ENCODE measurements around the gene TENM4.
"Not testable (repeated sequence)": the region's sequence is repeated elsewhere in the genome, so short reads cannot be mapped to it uniquely, and the experiment has no call there.

Gene TENM4

GRCh38 chr11:78845496-78845895 lies 595.3 kb downstream of the TENM4 start:
- DNase-seq (ENCODE audit: low spot score), result no peak

GRCh38 chr11:78841456-78842060 lies 599.3 kb downstream of the TENM4 start:
- no peak for DNase-seq (ENCODE audit: low spot score)

GRCh38 chr11:78840623-78841022 lies 600.2 kb downstream of the TENM4 start:
- DNase-seq (ENCODE audit: low spot score), result no peak

DNA sequence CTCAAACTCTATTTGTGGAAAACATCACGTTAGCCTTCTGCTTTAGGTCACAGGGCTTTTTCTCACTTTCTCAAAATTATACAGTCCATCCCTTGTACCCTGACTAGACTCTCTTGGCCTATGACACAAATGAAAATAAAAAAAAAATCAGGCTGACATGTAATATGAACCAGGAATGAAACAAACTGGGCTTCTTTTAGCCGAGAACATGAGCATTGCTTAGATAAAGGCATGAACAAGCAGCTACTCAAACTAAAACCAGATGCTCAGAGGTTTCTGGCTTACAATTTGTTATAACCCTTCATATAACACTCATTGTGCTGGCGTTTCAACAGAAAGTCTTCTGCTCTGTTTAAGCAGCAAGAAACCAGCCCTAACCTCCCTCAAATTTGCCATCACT lies 600.6 kb downstream of the TENM4 start:
- DNase-seq (ENCODE audit: low spot score), result no peak

- DNase-seq (ENCODE audit: low spot score), result no peak
These were observed 602.4 kb downstream of the TENM4 start for GRCh38 chr11:78838417-78838816.

DNA sequence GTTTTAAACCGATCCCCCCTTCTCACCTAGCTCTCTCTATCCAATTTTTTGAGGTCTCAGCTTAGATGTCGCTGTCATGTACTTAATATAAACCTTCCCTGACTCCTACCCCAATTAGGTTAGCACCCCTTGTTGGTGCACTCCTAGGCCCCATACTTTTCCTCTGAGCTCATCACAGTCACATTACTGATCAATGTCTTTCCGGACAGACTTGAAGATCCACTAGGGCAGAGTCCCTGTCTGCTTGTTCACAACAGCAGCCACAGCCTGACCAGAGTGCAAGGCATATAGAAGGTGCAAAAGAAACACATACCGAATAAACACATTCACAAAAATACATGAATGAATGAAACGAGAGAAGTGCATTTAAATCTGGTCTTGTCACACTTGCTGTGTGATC lies 605.2 kb downstream of the TENM4 start:
- DNase-seq (ENCODE audit: low spot score), result no peak

DNA sequence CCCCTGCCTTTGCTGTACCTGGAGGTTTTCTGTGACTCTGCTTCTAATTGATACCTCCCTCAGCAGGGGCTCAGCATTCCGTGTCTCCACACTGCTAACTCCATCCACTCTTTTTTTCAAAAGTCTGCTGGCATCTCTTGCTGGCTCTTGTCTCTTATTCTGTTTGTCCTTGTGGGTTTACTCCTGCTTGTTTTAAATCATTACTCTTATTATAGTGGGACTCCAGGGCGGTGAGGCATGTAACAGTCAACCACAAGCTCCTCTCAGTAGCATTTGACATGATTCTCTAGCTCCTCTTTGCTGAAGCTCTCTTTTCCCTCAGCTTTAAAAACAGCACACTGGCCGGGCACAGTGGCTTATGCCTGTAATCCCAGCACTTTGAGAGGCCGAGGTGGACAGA lies 605.9 kb downstream of the TENM4 start:
- DNase-seq (ENCODE audit: low spot score), result no peak

DNA sequence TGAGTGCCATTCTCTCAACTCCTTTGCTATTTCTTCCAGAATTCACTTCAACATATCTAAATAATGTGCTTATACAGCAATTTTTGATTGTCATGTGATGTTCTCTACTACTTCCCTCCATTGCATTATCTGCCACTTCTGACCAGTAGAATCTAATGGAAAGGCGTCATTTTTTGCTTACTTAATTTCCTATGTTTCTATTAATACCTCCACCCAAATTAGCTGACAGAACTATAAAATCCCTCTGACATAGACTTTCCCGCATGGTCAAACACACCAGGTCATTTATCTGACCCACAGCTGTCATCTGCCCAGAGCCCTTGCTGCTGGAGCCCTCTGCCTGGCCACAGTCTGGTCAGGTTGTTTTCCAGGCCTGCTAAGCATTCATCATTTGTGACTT lies 607.6 kb downstream of the TENM4 start:
- no peak for DNase-seq (ENCODE audit: low spot score)

DNA sequence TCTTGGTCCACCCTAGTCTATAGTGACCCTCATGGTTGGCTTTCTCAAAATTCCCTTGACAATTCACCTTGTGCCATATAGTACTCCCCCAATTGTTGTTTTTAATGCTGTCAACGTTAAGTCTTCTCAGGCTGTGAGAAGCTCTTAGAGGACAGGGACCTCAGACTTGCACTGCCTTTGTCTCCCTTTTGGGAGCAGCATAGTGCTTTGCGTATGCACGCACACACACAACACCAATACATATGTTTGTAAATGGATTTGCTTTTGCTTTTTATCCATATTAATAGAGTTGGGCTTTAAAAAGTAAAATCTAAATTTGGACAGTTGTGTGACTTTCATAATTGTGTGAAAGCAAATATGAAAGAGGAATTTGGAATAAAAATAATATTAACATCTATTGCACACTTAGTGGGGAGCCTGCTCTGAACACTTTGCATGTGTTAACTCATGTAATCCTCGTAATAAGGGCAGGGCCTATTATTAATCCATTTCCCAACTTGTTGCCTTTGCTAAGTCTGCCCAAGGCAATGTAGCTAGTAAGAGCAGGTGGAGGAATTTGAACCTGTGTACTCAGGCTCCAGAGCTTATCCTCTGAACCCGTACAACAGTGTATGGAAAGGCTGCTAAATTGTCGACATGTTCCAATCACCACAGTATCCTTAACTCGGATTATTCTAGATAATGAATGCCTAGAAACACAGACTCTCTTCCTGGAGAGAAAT lies 608.4 kb downstream of the TENM4 start:
- no peak for DNase-seq (ENCODE audit: low spot score)

DNA sequence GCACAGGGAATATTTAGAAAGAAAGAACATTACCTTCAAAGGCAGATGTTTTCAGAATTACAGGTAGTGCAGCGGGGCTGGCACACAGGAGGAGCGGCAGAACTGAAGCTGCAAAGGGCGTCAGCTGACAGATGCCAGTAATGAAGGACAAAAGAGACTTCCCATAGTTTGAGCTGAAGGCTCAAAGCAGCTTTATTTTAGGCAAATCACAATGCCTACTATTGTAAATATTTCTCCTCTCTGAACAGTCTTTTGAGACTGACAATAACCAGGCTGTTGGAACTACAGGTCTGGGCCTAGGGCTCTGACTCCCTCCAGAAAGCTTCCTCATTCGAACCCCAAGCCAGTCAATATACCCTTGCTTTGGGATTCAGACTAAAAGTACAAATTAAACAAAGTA lies 609.3 kb downstream of the TENM4 start:
- no peak for DNase-seq (ENCODE audit: low spot score)

DNA sequence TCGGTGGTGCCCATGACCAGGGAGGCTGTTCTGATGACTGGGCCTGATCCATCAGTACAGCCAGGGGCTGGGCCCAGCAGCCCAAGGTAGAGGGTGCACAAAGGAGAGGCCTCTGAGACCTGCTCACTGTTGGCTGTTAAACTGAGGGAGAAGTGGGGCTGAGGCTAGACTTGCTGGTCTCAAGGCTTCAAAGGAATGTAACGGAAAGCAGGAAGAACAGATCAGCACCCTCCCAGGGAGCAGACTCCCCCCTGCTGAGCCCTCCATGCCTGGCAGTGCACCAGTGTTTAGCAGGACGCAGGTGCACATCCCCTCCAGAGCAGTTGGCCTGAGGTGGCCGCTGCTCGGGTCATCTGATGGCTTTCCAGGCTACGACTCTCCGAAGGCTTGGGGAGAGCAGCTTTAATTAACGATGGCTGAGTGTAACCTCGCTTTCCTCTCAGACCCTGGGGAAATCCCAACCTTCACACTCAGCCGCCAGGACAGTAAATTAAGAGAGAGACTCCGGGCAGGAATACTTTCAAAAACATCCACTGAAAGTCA lies 610.5 kb downstream of the TENM4 start:
- DNase-seq (ENCODE audit: low spot score), result no peak

DNA sequence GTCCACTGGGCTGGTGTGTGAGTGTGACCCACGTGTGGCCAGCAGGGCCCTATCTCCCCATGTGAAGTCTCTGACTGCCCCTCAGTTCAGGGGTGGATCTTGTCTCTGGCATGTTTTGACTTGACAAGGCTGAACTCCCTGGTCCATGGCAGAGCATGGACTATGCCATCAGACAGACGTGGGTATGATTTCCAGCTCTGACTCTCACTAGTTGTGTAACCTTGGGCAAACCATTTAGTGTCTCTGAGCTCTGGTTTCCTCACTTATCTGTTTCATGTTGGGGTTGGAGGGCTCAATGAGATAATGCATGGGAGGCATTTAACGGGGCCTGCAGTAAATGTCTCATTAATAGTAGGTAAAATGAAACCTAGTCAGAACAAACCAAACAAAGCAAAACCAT lies 611.7 kb downstream of the TENM4 start:
- DNase-seq (ENCODE audit: low spot score), result no peak

DNA sequence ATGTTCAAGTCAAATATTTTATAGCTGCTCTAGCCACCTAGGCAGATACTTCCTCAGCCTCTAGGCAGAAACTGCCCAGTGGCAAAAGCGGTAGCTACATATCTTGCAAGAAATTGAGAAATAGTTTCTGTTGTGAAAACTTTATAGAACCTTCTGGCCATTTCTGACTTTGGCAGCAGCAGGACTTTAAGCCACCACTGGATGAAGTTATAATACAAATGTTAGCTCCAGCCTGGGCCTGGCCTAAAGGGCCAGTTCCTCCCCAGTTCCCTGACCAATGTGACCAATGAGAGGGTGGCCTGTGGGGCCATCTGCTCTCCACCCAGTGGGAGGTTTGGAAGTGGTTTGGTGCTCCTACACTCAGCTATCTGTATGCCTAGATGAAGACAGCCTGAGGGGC lies 612.2 kb downstream of the TENM4 start:
- DNase-seq (ENCODE audit: low spot score), result no peak

GRCh38 chr11:78827291-78827690 lies 613.5 kb downstream of the TENM4 start:
- not testable (repeated sequence) for DNase-seq (ENCODE audit: low spot score)

GRCh38 chr11:78825591-78826020 lies 615.2 kb downstream of the TENM4 start:
- no peak for DNase-seq (ENCODE audit: low spot score)

DNA sequence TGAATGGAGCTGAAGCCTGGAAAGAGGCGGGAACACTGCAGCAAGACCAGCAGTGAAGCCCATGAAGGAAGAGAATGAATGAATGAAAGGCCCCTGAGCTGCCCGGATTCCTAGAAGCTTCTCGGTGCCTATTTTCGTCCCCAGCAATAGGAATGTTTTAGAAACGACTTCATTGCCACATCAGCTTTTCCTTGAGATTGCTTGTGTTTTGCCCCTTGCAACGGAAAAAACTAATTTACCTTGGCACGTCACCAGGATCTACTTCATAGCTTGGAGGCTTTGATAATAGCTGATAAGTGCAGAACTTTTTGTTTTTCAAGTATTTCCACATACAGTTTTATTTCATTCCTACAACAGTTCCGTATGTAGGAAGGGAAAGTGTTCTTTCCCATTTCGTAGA lies 617.2 kb downstream of the TENM4 start:
- DNase-seq (ENCODE audit: low spot score), result no peak

DNA sequence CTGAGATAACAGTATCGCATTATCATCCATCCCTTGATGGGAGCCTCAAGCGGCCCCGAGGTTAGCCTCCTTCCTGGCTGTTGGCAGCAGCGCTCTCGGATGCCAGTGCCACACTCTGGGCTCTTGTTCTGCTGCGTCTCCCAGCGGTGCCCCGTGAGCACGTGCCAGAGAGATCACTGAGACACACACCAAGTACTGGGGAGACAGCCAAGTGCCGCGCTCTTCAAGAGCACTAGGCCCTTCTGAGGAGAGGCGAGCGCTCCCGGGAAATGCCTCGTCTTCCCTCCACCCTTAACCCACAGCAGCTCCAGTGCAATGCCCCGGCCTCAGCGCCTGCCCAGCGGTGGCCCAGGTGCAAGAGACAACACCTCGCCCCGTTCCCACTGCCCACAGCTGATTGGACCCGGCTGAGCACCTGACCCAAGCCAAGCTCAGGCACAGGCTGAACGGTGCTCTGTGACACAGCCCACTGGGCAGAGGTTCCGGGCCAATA lies 617.9 kb downstream of the TENM4 start:
- DNase-seq (ENCODE audit: low spot score), result no peak

DNA sequence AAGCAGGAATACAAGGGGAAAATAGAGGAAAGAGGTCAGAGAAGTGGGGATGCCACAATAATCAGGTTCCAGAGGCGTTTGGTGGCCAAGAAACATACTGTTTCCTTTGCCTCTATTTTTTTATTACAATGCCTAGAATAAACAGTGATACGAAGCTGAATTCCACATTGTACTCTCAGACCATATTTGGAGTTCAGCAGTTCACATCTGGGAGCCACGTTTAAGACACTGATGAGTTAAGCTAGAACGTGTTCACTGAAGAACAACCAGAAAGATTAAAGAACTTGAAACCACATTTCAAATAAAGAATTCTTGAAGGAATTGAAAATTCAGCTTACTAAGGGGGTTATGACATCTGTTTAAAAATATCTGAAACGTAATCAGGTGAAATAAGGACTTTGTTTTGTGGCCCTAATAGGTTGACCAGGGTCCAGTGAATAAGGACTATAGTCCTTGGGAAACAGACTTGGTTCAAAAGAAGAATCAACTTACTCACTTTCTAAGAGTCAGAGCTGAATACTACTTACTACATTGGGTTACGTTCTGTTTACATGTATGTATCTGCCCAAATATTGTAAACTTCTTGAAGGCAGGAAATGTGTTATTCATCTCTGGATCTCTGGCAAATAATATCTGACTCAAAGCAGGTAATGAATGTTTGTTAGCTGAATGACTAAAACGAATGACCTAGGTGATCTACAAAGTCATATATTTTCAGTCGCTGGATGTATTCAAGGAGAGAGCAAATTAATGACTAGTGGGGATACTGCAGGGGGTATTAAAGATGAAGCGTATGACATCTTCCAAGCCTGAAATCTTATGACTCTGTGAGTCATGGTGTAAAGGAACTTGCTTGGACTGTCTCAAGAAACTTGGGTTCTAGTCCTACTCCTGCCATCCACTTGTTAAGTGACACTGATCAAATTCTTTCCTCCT lies 619.2 kb downstream of the TENM4 start:
- no peak for DNase-seq (ENCODE audit: low spot score)

GRCh38 chr11:78820741-78821140 lies 620.1 kb downstream of the TENM4 start:
- no peak for DNase-seq (ENCODE audit: low spot score)

GRCh38 chr11:78818201-78818600 lies 622.6 kb downstream of the TENM4 start:
- no peak for DNase-seq (ENCODE audit: low spot score)

GRCh38 chr11:78815831-78816230 lies 625.0 kb downstream of the TENM4 start:
- no peak for DNase-seq (ENCODE audit: low spot score)

DNA sequence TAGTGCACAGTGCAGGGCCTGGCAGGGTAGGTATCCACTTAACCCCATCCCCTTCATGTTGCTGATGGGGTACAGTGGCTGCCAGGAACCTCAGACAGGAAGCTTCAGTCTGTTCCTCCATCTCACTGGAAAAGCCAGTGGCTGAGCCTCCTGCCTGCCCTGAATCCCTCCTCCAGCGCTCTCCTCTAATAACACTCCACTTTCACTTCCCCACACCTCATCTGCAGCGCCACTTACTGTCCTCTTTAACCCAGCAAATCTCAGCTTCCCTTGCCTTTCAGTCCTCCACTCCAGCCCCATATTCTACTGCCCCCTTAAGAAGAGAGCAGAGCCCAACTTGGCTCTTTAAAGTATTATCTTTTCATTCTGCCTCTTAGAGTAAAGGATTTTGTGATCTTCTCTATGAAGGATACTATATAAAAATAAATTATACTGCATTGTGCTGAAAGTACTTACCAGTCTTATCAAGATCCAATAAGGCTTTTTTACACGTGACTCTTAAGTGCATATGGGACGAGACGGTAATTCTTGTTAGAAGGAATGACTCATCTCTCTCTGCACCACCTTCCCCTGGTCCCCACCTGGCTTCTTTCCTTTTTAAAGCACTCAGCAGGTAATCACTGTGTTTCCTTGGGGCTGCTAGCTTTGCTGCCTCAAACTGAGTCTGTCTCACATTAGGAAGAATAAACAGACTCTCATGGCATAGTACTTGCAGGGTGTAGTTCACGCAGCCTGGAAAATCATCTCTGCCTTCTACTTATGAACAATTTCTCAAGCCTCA lies 628.1 kb downstream of the TENM4 start:
- no peak for DNase-seq (ENCODE audit: low spot score)
